Endothelial cell (in vitro differentiated cells): ENCODE results near the gene ATG5. TPM values are rescaled to one million over a fixed set of nuclear protein-coding genes. Genes with fewer than 3 reads are reported as not detected.
A peak's percentile ranks its signal among the peaks of the same experiment; 100 is the strongest.

Source experiments
- DNase-seq: peaks from one replicate; pipeline ENCODE4 v3.0.0; 2021; ENCODE audit warnings: low spot score
- H3K27ac Mint-ChIP-seq: one replicate; pipeline ENCODE4 v1.8.0; 2021; ENCODE audit warnings: mixed read lengths, inconsistent platforms; ENCODE audit not compliant: unreplicated experiment
- H3K27me3 Mint-ChIP-seq: one replicate; pipeline ENCODE4 v1.8.0; 2021; ENCODE audit warnings: mild to moderate bottlenecking, moderate library complexity, mixed read lengths, inconsistent platforms; ENCODE audit not compliant: unreplicated experiment
- H3K36me3 Mint-ChIP-seq: one replicate; pipeline ENCODE4 v1.8.0; 2021; ENCODE audit warnings: mild to moderate bottlenecking, low read depth, mixed read lengths, inconsistent platforms; ENCODE audit not compliant: unreplicated experiment
- H3K4me1 Mint-ChIP-seq: one replicate; pipeline ENCODE4 v1.8.0; 2021; ENCODE audit warnings: mild to moderate bottlenecking, mixed read lengths, inconsistent platforms; ENCODE audit not compliant: unreplicated experiment
- H3K4me3 Mint-ChIP-seq: one replicate; pipeline ENCODE4 v1.8.0; 2021; ENCODE audit warnings: mild to moderate bottlenecking, mixed read lengths, inconsistent platforms; ENCODE audit not compliant: unreplicated experiment
- H3K9me3 Mint-ChIP-seq: one replicate; pipeline ENCODE4 v1.8.0; 2021; ENCODE audit warnings: mixed read lengths, inconsistent platforms; ENCODE audit not compliant: unreplicated experiment
- CTCF ChIP-seq: fragments of 200-600 bp; sonication (generic); IDR thresholded peaks from one replicate; pipeline ENCODE4 v1.5.0; 2021; ENCODE audit warnings: antibody characterized with exemption; ENCODE audit not compliant: unreplicated experiment
- total RNA-seq: library from RNA; stranded (reverse); fragmentation: NEBNext Ultra II Directional; extraction: Animal tissue kit (Norgen Biotek cat#: 25700); gene quantifications from one replicate; pipeline ENCODE4 v1.2.1, GENCODE V29; 2021; ENCODE audit not compliant: unreplicated experiment

The ATG5 gene
- total RNA-seq, 1 donor from 2014 or later, result 27.5 TPM

GRCh38 chr6:106226676-106227075 is 98.9 kb downstream of the ATG5 start:
- Mint-ChIP-seq H3K4me1 (peaks cover 13% of the 10 kb centered on the region), H3K4me3 (peak overlapping the region; percentile 52), H3K27ac (no peak overlapping the region), H3K9me3 (peaks cover 5% of the 10 kb centered on the region), H3K36me3 (peaks cover 20% of the 10 kb centered on the region), H3K27me3 (no peaks in the 10 kb centered on the region)
- no peak for DNase-seq
- no peak for TF ChIP-seq CTCF

GRCh38 chr6:106225581-106225980 is 100.0 kb downstream of the ATG5 start:
- TF ChIP-seq CTCF, result no peak
- no peak for DNase-seq
- H3K9me3 Mint-ChIP-seq, result peaks cover 5% of the 10 kb centered on the region
- H3K4me3 Mint-ChIP-seq, result no peak overlapping the region
- no peaks in the 10 kb centered on the region for H3K27me3 Mint-ChIP-seq
- peaks cover 20% of the 10 kb centered on the region for H3K36me3 Mint-ChIP-seq
- H3K27ac Mint-ChIP-seq, result no peak overlapping the region
- peaks cover 11% of the 10 kb centered on the region for H3K4me1 Mint-ChIP-seq

GRCh38 chr6:106223300-106223930 is 102.1 kb downstream of the ATG5 start:
- no peak overlapping the region for H3K4me3 Mint-ChIP-seq
- H3K27ac Mint-ChIP-seq, result no peak overlapping the region
- peak; percentile 69 for TF ChIP-seq CTCF
- peaks cover 20% of the 10 kb centered on the region for H3K36me3 Mint-ChIP-seq
- H3K4me1 Mint-ChIP-seq, result peaks cover 5% of the 10 kb centered on the region
- peaks cover 5% of the 10 kb centered on the region for H3K9me3 Mint-ChIP-seq
- no peaks in the 10 kb centered on the region for H3K27me3 Mint-ChIP-seq
- DNase-seq, result peak; percentile 57

- peaks cover 5% of the 10 kb centered on the region for H3K4me1 Mint-ChIP-seq
- no peak for DNase-seq
Measured at GRCh38 chr6:106220485-106220884, 105.1 kb downstream of the ATG5 start.

More at GRCh38 chr6:106220485-106220884, 105.1 kb downstream of the ATG5 start:
- Mint-ChIP-seq H3K36me3 (no peaks in the 10 kb centered on the region), H3K27ac (no peak overlapping the region), H3K27me3 (no peaks in the 10 kb centered on the region), H3K4me3 (no peak overlapping the region), H3K9me3 (no peaks in the 10 kb centered on the region)
- TF ChIP-seq CTCF, result no peak
